Left cardiac atrium (tissue), 4 donors: ENCODE results near the gene NKX1-1. TPM values are rescaled to one million over a fixed set of nuclear protein-coding genes. Genes with fewer than 3 reads are reported as not detected.

Source experiments
- ATAC-seq, 2 donors: fragments of 200-7000 bp; cut with Tn5 transposase; one replicate each; pipeline ENCODE4 v1.9.1; 2020; ENCODE audit warnings: mild to moderate bottlenecking in 2 of 2, moderate library complexity in 2 of 2
- DNase-seq: peaks from one replicate; pipeline ENCODE4 v3.0.0-alpha.2; 2020
- intact Hi-C, 2 donors: fragments of 100-400 bp; cut with DNase I; formaldehyde crosslinking; loops; one replicate each; pipeline versions ENCODE4 v1.14.1 to v1.15.1; 2022 to 2023
- total RNA-seq, 2 donors: library from RNA; stranded (reverse); fragmentation: NEBNext Ultra II Directional; extraction: Animal tissue kit (Norgen Biotek cat#: 25700); gene quantifications; one replicate each; pipeline ENCODE4 v1.2.1, GENCODE V29; 2021
- donor health status: DM: no; HTN: yes; CAD: no.
- donor health status: DM: no; HTN: yes; CAD: no; lungs with severe emphysema.
- donor health status: DM: yes; HTN: yes; CAD: no.
- donor health status: Dilated cardiomyopathy.

Gene NKX1-1
- total RNA-seq, 2 donors from 2014 or later = not detected

DNA sequence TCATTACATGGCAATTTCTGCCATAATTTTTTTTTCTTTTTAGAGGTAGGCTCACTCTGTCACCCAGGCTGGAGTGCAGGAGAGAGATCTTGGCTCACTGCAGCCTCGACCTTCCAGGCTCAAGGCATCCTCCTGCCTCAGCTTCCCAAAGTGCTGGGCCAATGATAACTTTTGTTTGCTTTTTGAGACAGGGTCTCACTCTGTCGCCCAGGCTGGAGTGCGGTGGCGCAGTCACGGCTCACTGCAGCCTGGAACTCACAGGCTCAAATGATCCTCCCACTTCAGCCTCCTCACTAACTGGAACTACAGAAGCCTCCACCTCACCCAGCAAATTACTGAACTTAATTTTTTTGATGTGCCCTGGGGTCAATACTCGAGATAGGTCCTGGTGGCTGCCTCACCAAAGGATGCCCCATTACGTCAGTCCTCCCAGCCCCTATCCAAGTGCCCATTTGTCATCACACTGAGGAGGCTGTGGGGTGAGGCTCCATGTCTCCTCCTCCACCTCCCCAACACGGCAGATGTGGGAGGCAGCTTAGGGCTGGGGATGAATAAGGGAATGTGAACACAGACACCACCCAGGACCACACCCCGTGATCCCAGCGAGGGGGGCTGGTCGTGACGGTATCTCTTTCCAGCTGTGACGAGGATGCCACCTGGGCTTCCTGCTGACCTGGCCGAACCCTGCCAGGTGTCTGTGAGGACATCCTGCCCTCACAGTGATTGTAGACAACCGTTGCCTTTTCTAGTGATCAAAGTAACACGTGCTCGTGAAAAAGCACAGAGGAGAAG lies 12.4 kb upstream of the NKX1-1 start:
- DNase-seq = peak; percentile 2
- no peak for ATAC-seq
- intact Hi-C loops = no loop called here

DNA sequence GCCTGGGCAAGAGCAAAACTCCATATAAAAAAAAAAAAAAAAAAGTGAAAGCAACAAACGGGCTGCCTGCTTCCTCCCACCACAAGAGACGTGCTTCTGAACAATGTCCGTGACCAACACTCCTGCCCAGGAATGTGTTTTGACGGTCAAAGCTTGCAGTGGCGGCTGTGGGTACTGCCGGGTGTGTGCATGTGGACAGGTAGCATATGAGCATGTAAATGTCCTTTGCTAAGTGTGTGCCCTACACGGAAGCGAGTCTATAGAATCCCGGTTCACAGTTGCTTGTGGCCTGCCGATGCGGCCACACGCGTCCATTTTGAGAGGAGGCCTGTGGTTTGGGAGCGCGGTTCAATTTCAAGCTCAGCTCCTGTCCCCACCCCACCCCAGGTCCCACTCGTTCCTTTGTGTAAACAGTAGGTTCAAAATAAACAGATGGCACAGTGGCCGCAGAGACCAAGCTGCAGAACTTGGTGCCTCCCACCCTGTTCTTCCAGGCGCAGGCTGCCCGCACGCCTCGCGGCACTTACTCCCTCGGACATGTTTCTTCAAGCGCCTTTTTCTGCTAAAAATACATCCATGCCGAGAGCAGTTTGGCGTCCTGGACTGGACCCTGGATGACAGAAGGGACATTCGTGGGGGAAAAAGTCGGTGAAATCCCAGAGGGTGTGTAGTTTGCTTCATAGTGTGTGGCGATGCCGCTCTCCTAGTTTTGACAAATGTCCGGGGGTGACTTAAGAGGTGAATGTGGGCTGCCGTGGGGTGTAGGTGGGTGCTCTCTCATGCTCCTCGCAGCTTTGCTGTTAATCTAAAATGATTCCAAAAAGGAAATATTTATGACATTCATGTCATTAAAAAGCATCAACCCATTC lies 11.5 kb upstream of the NKX1-1 start:
- DNase-seq = peak; percentile 11
- intact Hi-C loops = no loop called here
- ATAC-seq = no peak

DNA sequence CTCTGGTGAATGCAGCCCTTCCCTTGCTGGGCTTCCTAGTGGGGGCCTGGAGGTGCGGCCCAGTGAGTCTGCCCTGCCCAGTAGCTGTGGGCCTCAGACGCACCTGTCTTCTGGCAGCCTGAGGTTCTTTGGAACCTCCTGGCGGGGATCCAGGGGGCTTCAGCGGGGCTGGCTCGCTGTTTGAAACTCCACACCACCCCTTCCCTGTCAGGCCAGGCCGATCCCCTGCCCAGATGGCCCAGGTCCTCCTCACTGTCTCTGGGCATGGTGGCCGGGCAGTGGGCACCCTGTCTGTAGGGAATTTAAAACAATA lies 10.7 kb upstream of the NKX1-1 start:
- no peak for DNase-seq
- intact Hi-C loops = no loop called here

DNA sequence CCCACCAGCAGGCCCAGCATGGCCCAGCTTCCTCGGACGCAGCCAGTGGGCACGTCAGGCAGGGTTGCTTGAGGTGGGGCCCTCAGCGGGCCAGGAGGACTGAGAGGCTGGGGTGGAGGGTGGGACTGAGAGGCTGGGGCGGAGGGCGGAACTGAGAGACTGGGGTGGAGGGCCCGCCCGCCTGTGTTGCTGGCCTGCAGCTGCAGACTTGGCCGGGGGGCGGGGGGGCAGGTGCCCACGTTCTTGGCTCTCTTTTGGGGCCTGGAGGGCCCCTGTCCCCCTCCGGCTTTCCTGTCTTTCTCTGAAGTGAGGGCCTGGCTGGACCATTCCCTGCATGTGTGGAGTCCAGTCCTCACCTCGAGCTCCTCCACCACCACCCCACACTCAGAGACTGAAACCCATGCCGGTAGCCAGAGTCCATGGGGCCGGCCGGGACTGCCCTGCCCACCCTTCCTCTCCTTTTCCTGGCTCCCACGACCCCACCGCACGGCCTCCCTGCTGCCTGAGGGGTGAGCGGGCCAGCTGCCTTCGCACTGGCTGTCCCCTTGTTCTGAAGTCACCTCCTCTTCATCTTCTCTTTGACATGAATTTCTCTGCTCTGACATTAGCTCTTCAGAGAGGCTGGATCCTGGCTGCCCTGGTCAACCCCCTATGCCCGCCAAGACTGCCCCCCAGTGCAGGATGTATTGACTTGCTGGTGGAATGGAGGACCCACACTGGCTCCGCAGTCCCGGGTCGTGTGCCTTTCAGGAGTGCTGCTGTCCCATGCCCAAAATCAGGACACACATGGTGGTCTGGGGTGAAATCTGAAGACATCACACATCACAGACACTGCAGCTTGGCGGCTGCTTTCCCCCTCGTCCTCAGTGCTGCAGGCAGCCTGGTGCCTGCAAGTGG lies 10.1 kb upstream of the NKX1-1 start:
- ATAC-seq (no peak), DNase-seq (no peak)
- intact Hi-C loops = no loop called here

More for the DNA sequence above, 10.7 kb upstream of the NKX1-1 start:
- no peak for ATAC-seq

DNA sequence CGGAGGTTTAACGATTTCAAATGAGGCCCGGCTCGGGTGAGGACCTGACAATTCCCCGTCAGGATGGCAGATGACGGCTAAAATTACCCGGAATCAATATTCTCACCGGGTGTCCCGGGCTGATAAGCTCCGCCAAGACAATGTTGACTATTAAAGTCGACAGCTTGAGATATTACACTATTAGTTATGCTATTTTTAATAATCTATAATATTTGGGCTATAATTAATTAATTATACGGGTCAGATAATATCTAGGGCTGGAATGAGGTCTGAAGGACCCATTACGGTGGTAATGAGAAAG lies 9.4 kb upstream of the NKX1-1 start:
- no peak for DNase-seq

DNA sequence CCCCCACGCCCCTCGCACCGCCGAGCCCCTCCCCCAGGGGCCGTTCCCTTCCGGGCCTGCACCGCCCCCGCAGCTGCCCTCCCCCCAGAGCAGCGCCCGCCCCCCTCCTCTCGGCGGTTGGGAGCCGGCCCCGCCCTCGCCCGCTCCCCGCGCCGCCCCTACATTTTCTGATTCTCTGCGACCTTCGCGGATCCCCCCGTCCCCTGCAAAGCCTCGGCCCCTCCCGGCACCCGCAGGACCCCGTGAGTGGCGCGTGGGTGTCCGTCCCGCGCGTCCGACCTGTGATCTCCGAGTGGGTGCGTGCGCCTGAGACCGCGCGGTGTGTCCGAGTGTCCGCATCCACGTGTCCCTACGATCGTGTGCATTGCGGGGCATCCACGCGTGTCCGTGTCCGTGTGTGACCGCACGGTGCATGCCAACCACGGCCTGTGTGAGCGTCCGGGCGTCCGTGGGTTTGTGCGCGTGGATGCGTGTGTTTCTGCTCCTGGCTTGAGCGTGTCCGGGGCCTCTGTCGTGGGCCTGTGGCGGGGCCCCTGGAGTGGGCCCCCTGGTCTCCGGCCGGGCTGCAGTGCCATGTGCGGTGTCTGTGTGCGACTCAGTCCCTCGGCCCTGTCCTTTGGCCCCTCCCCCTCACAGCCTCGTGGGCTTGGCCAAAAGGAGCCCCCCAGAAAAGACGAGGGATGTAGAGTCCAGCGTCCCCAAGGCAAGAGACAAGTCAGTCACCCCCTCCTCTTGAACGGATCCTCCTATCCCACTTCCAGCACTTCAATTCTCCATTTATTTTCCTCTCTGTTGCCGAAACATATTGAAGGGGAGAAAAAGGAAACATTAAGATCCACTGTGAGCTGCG lies 8.8 kb upstream of the NKX1-1 start:
- no peak for ATAC-seq
- no peak for DNase-seq
- intact Hi-C loops = no loop called here

More for the DNA sequence above, 9.4 kb upstream of the NKX1-1 start:
- no peak for ATAC-seq
- intact Hi-C loops = no loop called here

DNA sequence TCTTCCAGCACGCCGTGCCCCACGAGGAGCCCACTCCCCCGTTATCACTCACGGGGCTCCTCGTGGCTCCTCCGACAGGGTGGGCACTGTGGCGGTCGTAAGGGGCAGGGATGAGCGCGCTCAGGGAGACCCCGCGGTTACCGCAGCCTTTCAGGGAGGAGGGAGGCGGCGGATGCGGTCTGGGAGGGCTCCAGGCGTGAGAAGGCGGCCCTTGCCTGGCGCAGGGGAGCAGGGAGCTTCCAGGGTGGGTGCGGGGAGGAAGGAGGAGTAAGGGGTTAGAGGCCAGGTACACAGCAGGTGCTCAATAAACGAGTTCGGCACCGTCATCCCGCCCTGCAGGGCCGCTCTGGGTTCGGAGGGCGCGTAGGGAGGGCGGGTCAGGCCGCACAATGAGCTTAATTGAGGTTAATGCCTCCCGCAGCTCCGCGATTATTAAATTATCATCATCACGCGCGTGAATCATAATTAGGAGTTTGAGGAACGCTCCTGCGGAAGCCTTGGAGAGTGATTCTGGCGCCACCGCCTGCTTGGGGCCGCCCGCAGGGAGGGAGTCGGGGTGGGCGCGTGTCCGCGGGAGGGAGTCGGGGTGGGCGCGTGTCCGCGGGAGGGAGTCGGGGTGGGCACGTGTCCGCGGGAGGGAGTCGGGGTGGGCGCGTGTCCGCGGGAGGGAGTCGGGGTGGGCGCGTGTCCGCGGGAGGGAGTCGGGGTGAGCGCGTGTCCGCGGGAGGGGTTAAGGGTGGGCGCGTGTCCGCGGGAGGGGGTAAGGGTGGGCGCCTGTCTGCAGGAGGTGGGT lies 7.6 kb upstream of the NKX1-1 start:
- intact Hi-C loops = no loop called here
- no peak for DNase-seq

DNA sequence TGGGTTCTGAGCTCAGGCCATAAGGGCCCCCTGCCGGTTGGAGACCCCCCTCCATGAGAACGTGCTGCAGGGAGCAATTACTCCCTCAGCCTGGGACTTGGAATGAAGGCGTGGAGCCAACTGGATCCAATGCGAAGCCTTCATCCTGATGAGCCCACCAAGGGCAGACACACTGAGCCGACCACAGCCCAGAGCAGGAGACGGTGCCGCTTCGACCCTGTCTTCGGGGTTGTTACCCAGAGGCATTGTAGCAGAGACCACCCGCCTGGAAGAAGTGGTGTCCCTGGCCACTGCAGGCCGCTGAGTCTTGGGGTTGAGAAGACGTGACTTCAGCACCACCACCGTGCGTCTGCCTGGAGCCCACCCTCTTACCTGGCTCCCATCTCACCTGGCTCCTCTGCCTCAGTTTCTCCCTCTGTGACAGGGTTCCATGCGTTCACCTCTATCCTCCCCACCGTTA lies 7.0 kb upstream of the NKX1-1 start:
- no peak for DNase-seq
- intact Hi-C loops = no loop called here
- no peak for ATAC-seq

More for the DNA sequence above, 7.6 kb upstream of the NKX1-1 start:
- no peak for ATAC-seq

DNA sequence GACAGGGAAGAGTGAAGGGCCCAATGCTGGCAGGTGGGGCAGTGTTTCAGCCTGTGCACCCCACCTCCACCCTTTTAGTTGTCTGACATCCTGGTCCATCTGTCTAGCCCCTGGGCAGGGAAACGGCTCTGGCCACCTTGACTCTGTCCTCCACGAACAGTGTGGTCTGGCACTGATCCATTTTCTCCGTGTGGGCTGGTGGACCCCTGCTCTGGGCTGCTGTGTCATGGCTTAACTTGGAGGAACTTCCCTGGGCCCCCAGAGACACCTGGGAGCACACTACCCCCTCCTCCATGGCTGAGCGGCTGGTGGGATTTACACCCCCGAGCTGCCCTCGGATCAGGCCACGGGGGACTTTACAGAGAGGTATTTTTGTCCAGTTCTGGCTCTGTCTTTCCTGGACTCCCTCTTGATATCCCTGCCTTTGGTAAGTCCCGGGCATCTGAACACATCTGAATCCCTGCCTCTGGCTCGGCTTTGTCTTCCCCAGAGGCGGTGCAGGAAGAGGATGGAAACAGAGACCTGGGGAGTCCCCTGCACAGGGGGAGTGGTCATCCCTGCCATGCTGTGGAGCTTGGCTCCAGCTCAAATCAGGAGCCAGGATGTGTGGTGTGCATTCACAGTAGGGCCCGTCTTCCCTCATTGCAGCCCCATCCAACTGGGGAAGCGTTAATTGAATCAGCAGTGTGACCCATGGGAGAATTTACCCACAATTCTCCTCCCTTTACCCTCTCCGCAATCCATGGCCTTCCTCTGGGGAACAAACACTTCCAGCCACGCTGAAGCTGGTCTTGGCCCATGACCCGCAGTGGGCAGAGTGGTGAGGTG lies 6.3 kb upstream of the NKX1-1 start:
- DNase-seq (no peak), ATAC-seq (no peak)
- intact Hi-C loops = no loop called here

DNA sequence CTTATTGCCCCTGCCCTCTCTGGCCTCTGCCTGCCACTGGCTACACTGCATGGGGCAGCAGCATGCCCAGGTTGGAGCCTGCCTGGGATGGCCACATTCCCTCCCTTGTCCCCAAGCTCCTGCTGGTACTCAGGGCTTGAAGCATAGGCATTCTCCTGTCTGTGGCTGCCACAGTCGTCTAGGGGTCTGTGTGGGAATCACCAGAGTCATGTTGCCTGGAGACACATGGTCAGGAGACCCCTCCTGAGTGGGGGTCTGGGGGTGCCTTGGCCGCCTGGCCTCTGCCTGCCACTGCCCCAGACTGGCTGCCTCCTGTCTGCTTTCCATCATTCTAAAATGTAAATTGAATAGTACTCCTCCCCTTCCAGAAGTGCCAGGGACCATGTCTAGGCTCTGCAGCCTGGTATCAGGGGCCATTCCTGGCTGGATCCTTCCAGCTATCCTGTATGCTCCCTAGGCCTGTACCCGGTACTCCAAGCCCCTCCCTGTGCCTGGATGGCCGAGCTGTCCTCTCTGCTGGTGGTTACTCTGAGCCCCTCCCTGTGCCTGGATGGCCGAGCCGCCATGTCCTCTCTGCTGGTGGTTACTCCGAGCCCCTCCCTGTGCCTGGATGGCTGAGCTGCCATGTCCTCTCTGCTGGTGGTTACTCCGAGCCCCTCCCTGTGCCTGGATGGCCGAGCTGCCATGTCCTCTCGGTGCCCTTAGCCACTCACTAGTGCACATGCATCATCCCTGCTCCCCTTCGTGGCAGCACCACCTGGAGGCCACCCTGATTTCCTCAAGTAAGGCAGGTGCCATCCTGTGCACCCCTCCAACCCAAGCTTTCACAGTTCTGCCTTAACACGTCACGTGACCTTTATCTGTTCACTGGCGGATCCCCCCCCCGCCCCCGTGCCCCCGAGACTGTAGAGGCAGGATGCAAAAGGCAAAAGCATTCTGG lies 5.5 kb upstream of the NKX1-1 start:
- intact Hi-C loops = no loop called here
- DNase-seq = no peak
- ATAC-seq = no peak

DNA sequence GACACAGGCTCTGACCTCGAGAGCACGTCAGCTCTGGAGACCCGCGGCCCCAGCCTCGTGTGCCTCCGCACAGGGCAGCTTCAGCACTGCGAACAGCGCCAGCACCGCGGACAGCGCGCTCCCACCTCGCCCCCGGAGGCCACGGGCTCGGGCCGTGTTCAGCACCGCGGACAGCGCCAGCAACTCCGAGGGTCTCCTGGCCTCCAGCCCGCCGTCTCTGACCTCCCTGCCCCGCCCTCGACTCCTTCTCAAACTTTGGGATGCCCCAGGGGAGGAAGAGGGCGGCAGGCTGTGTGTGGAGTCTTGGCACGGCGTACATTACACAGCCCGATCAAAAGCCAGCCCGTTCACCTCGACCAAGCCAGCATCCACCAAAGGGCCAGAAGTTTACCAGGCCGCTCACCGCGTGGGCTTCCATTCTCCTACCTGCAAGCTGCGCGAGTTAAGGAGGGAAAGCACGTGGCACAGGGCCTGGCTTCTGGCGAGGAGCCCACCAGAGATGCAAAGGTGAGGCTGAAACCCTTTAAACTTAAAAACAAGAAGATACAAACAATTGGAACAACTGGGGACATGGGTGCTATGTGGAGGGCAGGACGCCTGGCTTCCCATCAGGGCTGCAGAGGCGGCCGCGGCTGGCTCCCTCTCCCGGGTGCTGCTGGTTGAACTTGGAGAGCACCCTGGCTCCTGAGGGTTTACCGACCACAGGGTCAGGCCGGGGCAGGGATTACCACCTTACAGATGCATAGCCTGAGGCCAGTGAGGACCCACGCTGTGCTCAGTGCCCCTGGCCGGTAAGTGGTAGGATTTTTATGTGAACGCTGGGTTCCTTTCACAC lies 4.5 kb upstream of the NKX1-1 start:
- ATAC-seq (peak; percentile 80 to 87), DNase-seq (peak; percentile 72)
- intact Hi-C loops = no loop called here

DNA sequence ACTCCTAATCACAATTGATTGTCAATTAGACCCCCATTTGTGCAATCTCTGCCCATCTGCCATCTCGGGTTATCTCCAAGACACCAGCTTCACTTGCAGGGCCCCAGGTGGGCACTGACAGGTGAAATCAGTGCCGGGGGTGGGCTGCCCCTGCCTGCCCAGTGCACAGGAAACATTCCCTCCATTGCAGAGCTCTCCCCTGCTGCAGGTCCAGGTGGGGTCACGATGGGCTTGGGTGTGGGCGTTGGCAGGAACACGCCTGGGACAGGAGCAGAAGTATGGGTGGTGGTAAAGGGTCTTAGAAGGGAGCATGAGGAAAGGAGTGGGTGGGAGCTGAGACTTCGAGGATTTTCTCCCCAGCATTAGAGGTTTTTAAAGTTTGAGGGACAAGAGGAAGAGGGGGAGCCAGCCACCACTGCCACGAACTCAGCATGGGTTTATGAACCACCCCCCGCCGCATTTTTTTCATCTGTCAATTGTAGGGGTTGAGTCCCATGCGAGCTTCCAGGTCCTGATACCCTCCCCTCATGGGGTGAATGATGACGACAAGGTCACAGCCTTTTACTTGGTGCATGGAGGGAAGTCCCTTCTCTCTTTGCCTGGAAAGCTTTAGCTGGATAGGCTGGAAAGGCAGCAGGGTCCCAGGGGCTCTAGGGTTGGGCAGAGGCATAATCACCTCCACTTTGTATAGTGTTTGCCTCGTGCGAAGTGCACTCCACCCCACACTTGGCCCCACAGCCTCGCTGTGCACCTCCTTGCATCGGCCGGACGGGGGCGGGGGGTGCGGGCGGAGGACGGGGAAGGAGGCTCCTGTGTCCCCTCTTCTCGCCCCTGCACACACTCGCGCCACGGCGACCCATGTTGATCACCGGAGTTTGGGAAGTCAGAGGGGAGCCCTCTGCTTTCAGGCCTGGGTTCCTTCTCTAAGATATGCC lies 3.5 kb upstream of the NKX1-1 start:
- ATAC-seq = no peak
- intact Hi-C loops = no loop called here
- DNase-seq = no peak

DNA sequence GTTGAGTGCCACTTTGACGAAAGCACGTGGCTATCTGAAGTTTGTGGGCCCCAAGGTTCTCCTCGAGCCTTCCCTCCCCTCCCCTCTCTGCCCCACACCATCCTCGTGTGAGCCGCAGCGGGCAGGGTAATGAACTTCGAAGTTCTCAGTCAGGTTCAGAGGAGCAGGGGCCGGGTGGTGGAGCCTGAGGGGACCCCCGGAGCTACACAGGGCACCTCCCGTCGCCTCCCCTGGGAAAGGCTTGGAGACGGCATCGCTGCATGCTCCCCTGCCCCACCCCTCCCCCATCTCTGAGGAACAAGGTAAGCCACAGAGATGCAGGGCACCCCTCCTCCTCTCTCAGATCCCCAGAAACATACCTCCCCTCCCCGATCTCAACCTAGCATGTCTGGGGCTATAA lies 2.8 kb upstream of the NKX1-1 start:
- intact Hi-C loops = no loop called here
- ATAC-seq (no peak), DNase-seq (no peak)

DNA sequence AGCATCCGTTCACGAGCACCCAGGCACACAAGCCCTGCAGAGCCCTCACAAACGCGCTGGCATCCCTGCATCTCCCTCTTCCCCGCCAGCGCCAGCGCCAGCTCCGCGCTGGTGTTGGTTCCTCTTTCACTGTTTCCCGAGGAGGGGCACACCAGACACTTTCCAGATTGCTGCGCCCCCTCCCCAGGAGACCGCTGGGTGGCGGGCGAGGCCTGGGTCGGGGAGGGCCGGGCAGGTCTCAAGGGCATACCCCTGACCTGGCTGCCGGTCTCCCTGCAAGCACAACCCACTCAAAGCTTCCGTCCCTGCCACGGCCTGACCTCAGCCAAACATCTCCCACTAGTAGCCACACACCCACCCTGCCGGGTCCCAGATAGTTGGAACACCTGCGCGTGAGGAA lies 2.2 kb upstream of the NKX1-1 start:
- intact Hi-C loops = no loop called here
- DNase-seq (no peak), ATAC-seq (no peak)
